Nucleus accumbens (tissue), 56 donors: ENCODE measurements around the gene KRT83.

Experiments used
- DNase-seq, 56 donors: peaks; one replicate each; lab custom pipeline; 2025; lab: John Stamatoyannopoulos, UW

KRT83 gene

GRCh38 chr12:52320784-52321400 is at the start of gene KRT83:
Gene KRT83 (minus strand): TSS chr12:52321398. CDS start chr12:52321335, 63 bp downstream.
- no peak for DNase-seq

DNA sequence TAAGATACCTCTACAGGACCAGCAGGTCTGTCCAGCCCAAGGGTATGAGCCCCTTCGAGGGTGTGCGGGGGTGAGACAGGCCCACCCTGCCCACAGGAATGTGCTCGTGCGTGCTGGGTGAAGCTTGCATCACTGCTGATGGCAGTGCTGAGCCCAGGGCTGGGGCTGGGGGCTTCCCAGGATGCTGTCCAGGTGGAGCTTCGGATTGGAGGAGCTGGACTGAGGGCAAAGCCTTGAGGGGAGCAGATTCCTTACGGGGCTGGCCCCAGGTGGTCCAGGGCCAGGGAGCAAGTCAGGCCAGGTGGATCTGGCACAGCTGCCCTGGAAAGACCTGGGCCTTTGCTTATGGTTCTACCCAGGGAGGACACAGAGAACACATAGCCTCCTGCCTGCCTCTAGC is 48.6 kb upstream of the KRT83 start:
- no peak for DNase-seq

DNA sequence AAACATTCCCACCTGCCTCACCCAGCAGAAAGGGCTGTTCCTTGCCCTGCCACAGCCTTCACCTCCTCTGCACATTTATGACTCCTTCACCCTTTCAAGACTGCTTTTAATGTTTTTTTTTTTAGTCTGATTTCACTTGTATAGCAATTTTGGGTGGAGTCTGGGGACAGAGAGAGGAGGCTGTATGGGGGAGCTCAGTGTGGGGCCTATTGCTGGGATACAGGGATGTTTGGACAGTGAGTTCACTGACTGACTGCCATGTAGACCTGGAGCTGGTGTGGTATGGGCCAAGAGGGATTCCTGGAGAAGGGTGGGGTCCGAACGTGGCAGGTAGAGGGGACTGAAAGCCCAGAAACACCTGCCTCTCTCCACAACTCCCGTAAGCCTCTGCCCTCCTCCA is 48.0 kb upstream of the KRT83 start:
- DNase-seq, result no peak

DNA sequence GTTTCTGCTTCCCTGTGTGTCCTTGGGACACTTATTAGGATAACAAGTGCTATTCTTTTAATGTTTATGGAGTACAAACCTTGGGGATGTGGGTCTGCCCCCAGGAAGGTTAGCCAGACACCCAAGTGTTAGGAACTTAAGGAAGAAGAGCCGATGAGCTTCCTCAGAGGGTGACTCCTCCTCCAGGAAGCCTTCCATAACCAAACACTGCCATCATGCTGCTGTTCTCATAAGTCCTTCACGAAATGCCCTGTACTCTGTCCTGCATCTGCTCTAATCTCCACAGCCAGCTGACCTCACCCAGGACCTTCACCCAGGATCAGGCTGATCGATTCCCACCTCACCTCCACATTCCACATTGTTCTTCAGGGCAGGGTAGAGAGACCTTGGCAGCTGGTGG is 47.3 kb upstream of the KRT83 start:
- DNase-seq, result no peak

DNA sequence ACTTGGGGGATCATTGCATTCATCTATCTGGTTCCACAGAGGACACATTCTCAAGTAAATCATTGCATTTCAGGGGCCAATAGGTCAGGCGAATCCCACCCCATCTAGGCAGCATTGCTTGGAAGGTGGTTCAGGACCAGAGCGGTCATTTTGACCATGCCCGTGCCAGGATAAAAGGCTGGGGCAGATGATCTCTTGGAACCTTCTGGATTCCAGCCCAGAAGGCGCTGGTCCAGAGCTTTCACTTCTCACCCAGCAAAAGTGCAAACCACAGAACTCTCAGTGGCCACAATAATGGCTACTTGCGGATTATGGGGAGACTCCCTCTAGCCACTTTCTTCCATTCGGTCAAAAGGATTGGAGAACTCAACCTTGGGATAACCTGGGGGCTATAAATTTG is 46.7 kb upstream of the KRT83 start:
- no peak for DNase-seq

DNA sequence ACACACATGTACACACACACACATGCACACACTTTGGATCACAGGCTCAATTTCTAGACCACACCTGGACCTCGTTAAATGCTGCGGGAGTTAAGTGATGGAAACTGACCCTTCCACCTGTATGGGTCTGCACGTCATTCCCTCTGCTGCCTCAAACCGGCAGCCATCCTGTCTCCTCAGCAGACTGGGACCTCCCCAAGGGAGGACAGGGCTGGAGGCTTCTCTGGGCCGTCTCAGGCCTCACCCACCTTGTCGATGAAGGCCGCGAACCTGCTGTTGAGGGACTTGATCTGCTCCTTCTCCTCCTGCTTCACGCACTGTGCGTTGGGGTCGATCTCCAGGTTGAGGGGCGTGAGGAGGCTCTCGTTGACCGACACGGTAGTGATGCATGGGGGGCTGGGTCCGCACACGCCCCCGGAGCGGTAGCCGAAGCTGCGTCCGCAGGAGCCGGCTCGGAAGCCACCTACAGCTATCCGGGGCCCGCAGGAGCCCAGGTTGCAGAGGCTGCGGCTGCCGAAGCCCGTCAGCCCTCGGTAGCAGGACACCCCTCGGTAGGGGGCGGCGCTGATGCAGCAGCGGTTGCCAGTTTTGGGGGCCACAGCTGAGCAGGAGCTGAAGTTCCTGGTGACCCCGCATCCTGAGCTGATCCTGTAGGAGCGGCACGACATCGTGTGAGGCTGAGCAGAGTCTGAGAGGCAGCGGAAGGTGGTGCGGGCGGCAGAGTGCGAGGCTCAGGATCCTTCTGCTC is 45.7 kb upstream of the KRT83 start, which contains the start of gene KRT85:
Gene KRT85 (minus strand): TSS at position 744 of the 748 bp plus-strand sequence. CDS start 76 bp downstream, at position 668.
- no peak for DNase-seq

GRCh38 chr12:52364901-52365489 is 43.8 kb upstream of the KRT83 start:
- no peak for DNase-seq

GRCh38 chr12:52364061-52364460 is 42.9 kb upstream of the KRT83 start:
- DNase-seq, result no peak

- DNase-seq, result no peak
Measured at GRCh38 chr12:52363111-52363679, 42.0 kb upstream of the KRT83 start.

GRCh38 chr12:52362118-52362726 is 41.0 kb upstream of the KRT83 start:
- DNase-seq, result no peak

GRCh38 chr12:52361553-52361952 is 40.4 kb upstream of the KRT83 start:
- DNase-seq, result no peak

GRCh38 chr12:52360663-52361271 is 39.6 kb upstream of the KRT83 start:
- DNase-seq, result peak in 2 of 56 donors; percentile 9 to 15

- DNase-seq, result no peak
Measured at GRCh38 chr12:52360106-52360662, 39.0 kb upstream of the KRT83 start.

DNA sequence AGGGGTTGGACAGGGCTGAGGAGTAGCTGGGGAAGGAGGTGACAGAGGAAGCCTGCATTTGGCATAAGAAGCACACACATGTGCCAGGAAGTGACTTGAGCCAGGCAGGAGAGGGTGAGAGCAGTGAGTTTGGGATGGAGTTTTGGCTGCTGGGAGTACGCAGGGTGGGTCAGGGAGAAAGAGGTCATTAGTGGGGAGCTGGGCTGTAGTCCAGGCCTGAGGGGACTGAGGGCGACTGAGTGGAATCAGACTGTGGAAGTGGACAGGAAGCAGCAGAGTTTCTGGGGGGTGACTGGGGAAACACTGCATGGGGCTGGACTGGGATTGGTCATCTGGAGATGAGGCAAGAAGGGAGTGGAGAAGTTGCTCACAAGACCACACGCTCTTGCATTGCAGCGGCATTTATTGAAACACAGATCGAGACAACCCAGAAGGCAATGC is 38.4 kb upstream of the KRT83 start:
- DNase-seq, result no peak

DNA sequence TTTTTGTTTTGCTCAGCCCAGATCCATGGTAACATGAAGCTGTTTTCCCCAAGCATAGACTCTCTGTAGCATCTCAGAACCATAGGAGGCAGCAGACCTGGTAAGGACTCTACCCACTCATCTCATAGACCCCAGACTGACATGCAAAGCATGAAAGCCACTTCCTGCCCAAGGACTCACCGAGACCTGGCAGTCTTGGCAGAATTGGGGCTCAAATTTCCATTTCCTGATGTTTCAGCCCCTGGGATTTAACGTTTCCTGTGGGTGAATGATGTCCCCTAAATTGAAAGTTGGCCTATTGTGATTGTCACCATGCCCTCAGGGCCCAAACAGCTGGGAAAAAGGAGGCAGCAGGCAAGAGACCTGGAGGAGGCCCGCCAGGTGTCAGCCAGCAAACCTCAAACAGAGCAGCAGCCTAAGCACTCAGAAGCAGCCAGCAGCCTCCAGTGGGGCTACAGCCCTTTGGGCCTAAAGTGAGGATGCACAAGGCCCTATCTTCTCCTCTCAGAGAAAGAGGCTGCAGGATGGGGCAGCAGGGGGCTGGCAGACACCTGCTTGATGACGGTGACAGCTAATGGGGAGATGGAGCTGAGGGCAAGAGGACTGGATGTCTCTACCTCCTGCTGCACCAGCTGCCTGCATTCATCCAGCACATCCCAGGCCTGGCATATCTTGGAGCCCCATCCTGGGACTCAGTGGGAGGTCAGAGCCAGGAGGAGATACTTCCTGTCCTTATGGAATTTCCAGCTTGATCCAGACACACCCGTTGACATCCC is 37.6 kb upstream of the KRT83 start:
- DNase-seq, result no peak

GRCh38 chr12:52356762-52357580 is 35.8 kb upstream of the KRT83 start:
- DNase-seq, result no peak

DNA sequence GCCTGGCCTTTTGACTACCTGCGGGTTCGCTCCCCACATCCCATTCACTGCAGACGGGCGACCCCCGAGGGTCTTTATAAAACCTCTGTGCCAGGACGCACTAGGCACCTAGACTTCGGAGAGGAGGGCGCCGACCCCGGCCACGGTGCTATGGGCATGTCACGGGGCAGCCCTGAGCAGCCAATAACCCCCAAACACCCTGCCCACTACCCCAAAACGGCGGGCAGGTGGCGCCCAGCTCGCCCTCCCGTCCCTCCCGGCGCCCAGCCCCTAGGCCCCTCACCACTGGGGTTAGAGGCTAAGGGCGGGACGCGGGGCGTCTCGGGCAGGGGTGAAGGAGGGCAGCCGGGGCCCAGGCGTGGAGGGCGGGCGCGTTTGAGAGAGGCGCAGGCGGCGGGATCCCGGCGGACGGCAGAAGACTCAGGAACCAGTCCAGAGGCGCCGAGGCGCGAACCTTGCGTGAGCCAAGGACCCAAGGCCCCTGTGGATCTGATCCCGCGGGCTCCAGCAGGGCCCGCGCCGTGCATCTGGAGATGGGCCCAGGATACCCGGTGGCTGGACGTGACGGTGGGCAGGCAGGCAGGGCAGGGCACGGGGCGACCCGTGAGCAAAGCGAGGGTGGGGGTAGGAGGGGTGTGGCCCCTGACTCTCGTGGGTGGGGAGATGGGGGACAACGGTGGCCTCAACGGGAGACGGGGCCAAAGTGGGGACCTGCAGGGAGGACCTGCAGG is 35.0 kb upstream of the KRT83 start:
- no peak for DNase-seq

DNA sequence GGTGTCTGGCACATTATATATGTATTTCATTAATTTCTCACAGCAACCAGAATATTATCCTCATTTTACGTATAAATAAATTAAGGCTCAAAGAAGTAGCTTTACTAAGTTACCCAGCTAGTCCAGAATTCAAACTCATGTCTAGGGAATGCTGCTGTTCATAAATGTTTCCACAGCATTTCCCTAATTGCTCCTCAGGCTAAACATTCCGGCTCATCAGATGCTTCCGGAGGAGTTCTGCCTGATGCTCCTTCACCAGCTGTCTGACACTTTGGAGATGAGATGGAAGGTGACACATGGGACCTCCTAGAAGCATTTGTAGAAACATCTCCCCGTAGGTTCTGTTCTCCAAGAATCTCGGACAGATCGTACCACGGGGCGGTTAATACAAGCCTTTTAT is 34.0 kb upstream of the KRT83 start:
- no peak for DNase-seq
